HepG2 (cell line): ENCODE data around the gene KIAA0825. TPM values are rescaled to one million over a fixed set of nuclear protein-coding genes. Genes with fewer than 3 reads are reported as not detected.

Experiments used
- ATAC-seq: fragments of 200-7000 bp; cut with Tn5 transposase; 3 replicates; pipeline ENCODE4 v1.9.1; 2020; ENCODE audit warnings: mild to moderate bottlenecking, moderate library complexity
- BruUV-seq: library from RNA; stranded (reverse); fragments of 400-500 nt; replicated peaks from 2 replicates; lab custom pipeline; 2021; lab: Mats Ljungman, UMichigan
- CTCF ChIA-PET: fragments of 300-600 bp; formaldehyde crosslinking; extraction: SDS; loops from one replicate; lab custom pipeline; 2021; ENCODE audit warnings: low total read pairs, inconsistent platforms, low intra/inter-chr PET ratio; lab: Yijun Ruan, JAX
- POLR2A ChIA-PET: fragments of 350-600 bp; sonication (Branson Sonifier 250); formaldehyde crosslinking; loops from one replicate; lab custom pipeline; 2020; ENCODE audit warnings: antibody characterized with exemption, inconsistent platforms; lab: Yijun Ruan, JAX
- DNase-seq: peaks from one replicate; pipeline ENCODE4 v3.0.0-alpha.2; 2015; ENCODE audit warnings: low spot score
- FAIRE-seq: peaks from 3 replicates; lab custom pipeline; 2011; peaks lifted over from hg19 to GRCh38; lab: Jason Lieb, UNC
- H2AFZ ChIP-seq: one replicate; pipeline ENCODE4 v1.6.1; 2011; ENCODE audit warnings: low read length, inconsistent platforms
- H3K27ac ChIP-seq: fragments of 300-600 bp; 3 replicates; pipeline ENCODE4 v1.8.0; 2011; ENCODE audit warnings: mixed run types, mild to moderate bottlenecking, mixed read lengths, low read length, inconsistent platforms; ENCODE audit not compliant: insufficient read depth; ENCODE audit errors: extremely low read length
- H3K27me3 ChIP-seq, 2 experiments: fragments of 200-600 bp in 1 of 2; 2 replicates in 1 of 2; 3 replicates in 1 of 2; pipeline versions ENCODE4 v1.6.0 to v1.8.0; 2011; ENCODE audit warnings: low read length in 2 of 2, mild to moderate bottlenecking in 2 of 2, moderate library complexity in 2 of 2, inconsistent platforms in 1 of 2; ENCODE audit not compliant: insufficient read depth in 2 of 2, control insufficient read depth in 1 of 2
- H3K36me3 ChIP-seq, 2 experiments: fragments of 200-600 bp in 1 of 2; replicated peaks in 1 of 2; 2 replicates in 1 of 2; 3 replicates in 1 of 2; pipeline versions ENCODE4 v1.5.1 to v1.8.0; 2011; ENCODE audit warnings: low read length in 2 of 2, inconsistent platforms in 1 of 2; ENCODE audit not compliant: insufficient read depth in 2 of 2, control insufficient read depth in 1 of 2
- H3K4me1 ChIP-seq: 2 replicates; pipeline ENCODE4 v1.5.1; 2012; ENCODE audit warnings: low read length, inconsistent platforms; ENCODE audit not compliant: insufficient read depth
- H3K4me2 ChIP-seq: 2 replicates; pipeline ENCODE4 v1.6.0; 2011; ENCODE audit warnings: low read depth, low read length, inconsistent platforms
- H3K4me3 ChIP-seq, 3 experiments: fragments of 200-600 bp in 1 of 3; sonication (generic), shearing (Covaris generic) in 1 of 3; replicated peaks in 1 of 3; 2 replicates each; pipeline ENCODE4 v1.5.1; 2011 to 2016; ENCODE audit warnings: low read length in 3 of 3, inconsistent platforms in 2 of 3, low read depth in 2 of 3, mild to moderate bottlenecking in 2 of 3, control low read depth in 1 of 3, mixed read lengths in 1 of 3; ENCODE audit not compliant: insufficient read depth in 1 of 3
- H3K79me2 ChIP-seq: one replicate; pipeline ENCODE4 v1.6.1; 2011; ENCODE audit warnings: low read length, inconsistent platforms; ENCODE audit not compliant: insufficient read depth
- H3K9ac ChIP-seq: 2 replicates; pipeline ENCODE4 v1.6.0; 2011; ENCODE audit warnings: mild to moderate bottlenecking, low read depth, low read length, inconsistent platforms; ENCODE audit not compliant: insufficient read depth
- H3K9me3 ChIP-seq: 2 replicates; pipeline ENCODE4 v1.5.1; 2012; ENCODE audit warnings: mild to moderate bottlenecking, low read length
- H4K20me1 ChIP-seq: 2 replicates; pipeline ENCODE4 v1.6.0; 2011; ENCODE audit warnings: inconsistent platforms, mild to moderate bottlenecking, low read length, moderate library complexity; ENCODE audit not compliant: insufficient read depth
- CBX5 ChIP-seq: sonication (generic); formaldehyde crosslinking; IDR thresholded peaks from 2 replicates; pipeline ENCODE4 v1.4.0; 2020; ENCODE audit warnings: missing genetic modification reagents, borderline replicate concordance
- NCOA5 ChIP-seq: sonication (generic); formaldehyde crosslinking; IDR thresholded peaks from 2 replicates; pipeline ENCODE4 v1.4.0; 2020; ENCODE audit warnings: missing genetic modification reagents
- TBP ChIP-seq: sonication (generic); formaldehyde crosslinking; IDR thresholded peaks from 2 replicates; pipeline ENCODE4 v1.5.0; 2020; ENCODE audit warnings: missing genetic modification reagents
- TBX2 ChIP-seq: sonication (generic); formaldehyde crosslinking; IDR thresholded peaks from 2 replicates; pipeline ENCODE4 v1.5.0; 2020; ENCODE audit warnings: missing genetic modification reagents, mild to moderate bottlenecking, borderline replicate concordance
- ZNF24 ChIP-seq: fragments of 450-650 bp; IDR thresholded peaks from 2 replicates; pipeline ENCODE4 v1.6.1; 2017; ENCODE audit warnings: antibody characterized with exemption, mild to moderate bottlenecking
- ZNF510 ChIP-seq: sonication (generic); formaldehyde crosslinking; IDR thresholded peaks from 2 replicates; pipeline ENCODE4 v1.4.0; 2020; ENCODE audit warnings: low read depth, mild to moderate bottlenecking, missing genetic modification reagents
- ZNF776 ChIP-seq: sonication (generic); formaldehyde crosslinking; IDR thresholded peaks from 2 replicates; pipeline ENCODE4 v1.4.0; 2020; ENCODE audit warnings: mild to moderate bottlenecking, missing genetic modification reagents
- WGBS: methylation state at CpG from one replicate; pipeline ENCODE4 v1.1.6; 2017; ENCODE audit warnings: low lambda C conversion rate; 5-methylcytosine and 5-hydroxymethylcytosine counted together
- in situ Hi-C: cut with HindIII; loops from 2 replicates; pipeline ENCODE4 v1.10.0; 2017; ENCODE audit warnings: low pct_unique_long_range_greater_than_20kb; ENCODE audit not compliant: extremely low pct_ligation_motif_present
- intact Hi-C: fragments of 100-400 bp; cut with micrococcal nuclease; formaldehyde crosslinking; loops from one replicate; pipeline ENCODE4 v1.10.0; 2022; ENCODE audit not compliant: unreplicated experiment
- polyA plus RNA-seq, 8 experiments: library from polyadenylated mRNA; depleted of rRNA in 3 of 8; stranded (reverse) in 7 of 8; unstranded in 1 of 8; fragments of >200 nt; fragmentation: Illumina TruSeq in 4 of 8; extraction: Trizol in 4 of 8; gene quantifications; 2 replicates each; pipeline versions ENCODE4 v1.2.1 to v1.2.3, GENCODE V29; 2011 to 2016; ENCODE audit warnings: low read depth in 4 of 8, missing spikeins in 1 of 8, mixed read lengths in 1 of 8; ENCODE audit not compliant: insufficient read depth in 1 of 8
- total RNA-seq, 5 experiments: library from RNA; depleted of rRNA; stranded (reverse); fragments of >200 nt; fragmentation: Illumina TruSeq; extraction: Trizol; gene quantifications; 2 replicates each; pipeline ENCODE4 v1.2.3, GENCODE V29; 2016; ENCODE audit warnings: low read depth in 1 of 5
- TF ChIP-seq, protein P1 (sequence below): sonication (generic); formaldehyde crosslinking; IDR thresholded peaks from 2 replicates; pipeline ENCODE4 v1.4.0; 2020; ENCODE audit warnings: missing genetic modification reagents, mild to moderate bottlenecking, borderline replicate concordance
- TF ChIP-seq, protein P2 (sequence below): fragments of 450-650 bp; IDR thresholded peaks from 2 replicates; pipeline ENCODE4 v1.6.1; 2016

Gene KIAA0825
- total and polyA plus RNA-seq, 2 of the 13 experiments (the other 11 are each of a cell fraction or from before 2014, with no cell fraction given) = 0.05 to 0.51 TPM

DNA sequence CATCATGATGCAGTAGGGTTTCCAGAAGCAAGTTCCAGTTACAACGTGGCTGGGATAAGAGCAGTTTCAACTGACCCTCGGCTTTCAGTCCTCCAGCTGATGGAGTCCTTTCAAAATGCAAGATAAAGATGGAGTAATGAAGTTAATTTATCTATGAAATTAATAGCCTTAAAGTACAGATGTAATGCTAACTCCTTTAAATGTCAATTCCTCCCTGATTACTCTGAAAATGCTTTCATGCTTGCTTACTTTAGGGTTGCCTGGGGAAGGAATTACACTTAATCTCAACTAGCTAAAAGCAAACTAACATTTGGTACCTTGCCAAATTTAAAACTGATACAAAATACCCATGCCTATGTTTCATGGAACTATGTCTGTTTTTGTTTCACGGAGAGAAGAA, 178.4 kb downstream of the KIAA0825 start:
- WGBS = 2% methylated on average over 3 of the region's 3 CpGs
- no peak for DNase-seq
- H3K4me2 ChIP-seq = no peak overlapping the region
- no peaks in the 10 kb centered on the region for H3K79me2 ChIP-seq
- H3K36me3 ChIP-seq = no peaks in the 10 kb centered on the region
- no peak overlapping the region for H3K27ac ChIP-seq
- POLR2A ChIA-PET = no interaction called here
- in situ Hi-C loops = no loop called here
- H3K4me3 ChIP-seq = no peak overlapping the region
- no peaks in the 10 kb centered on the region for H3K27me3 ChIP-seq
- TF ChIP-seq CBX5 (CRISPR knock-in tag) (no peak), ZNF24 (no peak), TBP (no peak), ZNF510 (no peak), ZNF776 (CRISPR knock-in tag) (no peak), TBX2 (no peak), NCOA5 (no peak)
- TF ChIP-seq, protein P1, sequence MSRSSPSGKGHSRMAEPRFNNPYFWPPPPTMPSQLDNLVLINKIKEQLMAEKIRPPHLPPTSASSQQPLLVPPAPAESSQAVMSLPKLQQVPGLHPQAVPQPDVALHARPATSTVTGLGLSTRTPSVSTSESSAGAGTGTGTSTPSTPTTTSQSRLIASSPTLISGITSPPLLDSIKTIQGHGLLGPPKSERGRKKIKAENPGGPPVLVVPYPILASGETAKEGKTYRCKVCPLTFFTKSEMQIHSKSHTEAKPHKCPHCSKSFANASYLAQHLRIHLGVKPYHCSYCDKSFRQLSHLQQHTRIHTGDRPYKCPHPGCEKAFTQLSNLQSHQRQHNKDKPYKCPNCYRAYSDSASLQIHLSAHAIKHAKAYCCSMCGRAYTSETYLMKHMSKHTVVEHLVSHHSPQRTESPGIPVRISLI (CRISPR knock-in tag) = no peak
- TF ChIP-seq, protein P2, sequence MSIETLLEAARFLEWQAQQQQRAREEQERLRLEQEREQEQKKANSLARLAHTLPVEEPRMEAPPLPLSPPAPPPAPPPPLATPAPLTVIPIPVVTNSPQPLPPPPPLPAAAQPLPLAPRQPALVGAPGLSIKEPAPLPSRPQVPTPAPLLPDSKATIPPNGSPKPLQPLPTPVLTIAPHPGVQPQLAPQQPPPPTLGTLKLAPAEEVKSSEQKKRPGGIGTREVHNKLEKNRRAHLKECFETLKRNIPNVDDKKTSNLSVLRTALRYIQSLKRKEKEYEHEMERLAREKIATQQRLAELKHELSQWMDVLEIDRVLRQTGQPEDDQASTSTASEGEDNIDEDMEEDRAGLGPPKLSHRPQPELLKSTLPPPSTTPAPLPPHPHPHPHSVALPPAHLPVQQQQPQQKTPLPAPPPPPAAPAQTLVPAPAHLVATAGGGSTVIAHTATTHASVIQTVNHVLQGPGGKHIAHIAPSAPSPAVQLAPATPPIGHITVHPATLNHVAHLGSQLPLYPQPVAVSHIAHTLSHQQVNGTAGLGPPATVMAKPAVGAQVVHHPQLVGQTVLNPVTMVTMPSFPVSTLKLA = no peak
- TF ChIP-seq, all 625 proteins: peak for 0
- Histone ChIP-seq H3K9me3 (no peaks in the 10 kb centered on the region), H2AFZ (no peak overlapping the region), H4K20me1 (no peaks in the 10 kb centered on the region), H3K4me1 (no peaks in the 10 kb centered on the region), H3K9ac (no peak overlapping the region)
- CTCF ChIA-PET = no interaction called here
- BruUV-seq = no TSS peak
- FAIRE-seq (no peak), ATAC-seq (no peak)
- intact Hi-C loops = no loop called here
